SU-DHL-6 (cell line): Measurements from ENCODE around the gene RHOB.

ENCODE experiments used
- EZH2phosphoT487 ChIP-seq: fragments of 200-600 bp; sonication (generic), shearing (Covaris generic); conservative IDR thresholded peaks from 2 replicates; pipeline ENCODE4 v1.6.1; 2018; ENCODE audit warnings: mild to moderate bottlenecking, antibody characterized with exemption, low read length, moderate library complexity, mixed read lengths
- TF ChIP-seq, protein P1 (sequence below): fragments of 200-600 bp; sonication (generic); IDR thresholded peaks from one replicate; pipeline ENCODE4 v1.5.1; 2017; ENCODE audit warnings: antibody characterized with exemption, mild to moderate bottlenecking, low read length, moderate library complexity; ENCODE audit not compliant: insufficient read depth, poor library complexity, severe bottlenecking

DNA sequence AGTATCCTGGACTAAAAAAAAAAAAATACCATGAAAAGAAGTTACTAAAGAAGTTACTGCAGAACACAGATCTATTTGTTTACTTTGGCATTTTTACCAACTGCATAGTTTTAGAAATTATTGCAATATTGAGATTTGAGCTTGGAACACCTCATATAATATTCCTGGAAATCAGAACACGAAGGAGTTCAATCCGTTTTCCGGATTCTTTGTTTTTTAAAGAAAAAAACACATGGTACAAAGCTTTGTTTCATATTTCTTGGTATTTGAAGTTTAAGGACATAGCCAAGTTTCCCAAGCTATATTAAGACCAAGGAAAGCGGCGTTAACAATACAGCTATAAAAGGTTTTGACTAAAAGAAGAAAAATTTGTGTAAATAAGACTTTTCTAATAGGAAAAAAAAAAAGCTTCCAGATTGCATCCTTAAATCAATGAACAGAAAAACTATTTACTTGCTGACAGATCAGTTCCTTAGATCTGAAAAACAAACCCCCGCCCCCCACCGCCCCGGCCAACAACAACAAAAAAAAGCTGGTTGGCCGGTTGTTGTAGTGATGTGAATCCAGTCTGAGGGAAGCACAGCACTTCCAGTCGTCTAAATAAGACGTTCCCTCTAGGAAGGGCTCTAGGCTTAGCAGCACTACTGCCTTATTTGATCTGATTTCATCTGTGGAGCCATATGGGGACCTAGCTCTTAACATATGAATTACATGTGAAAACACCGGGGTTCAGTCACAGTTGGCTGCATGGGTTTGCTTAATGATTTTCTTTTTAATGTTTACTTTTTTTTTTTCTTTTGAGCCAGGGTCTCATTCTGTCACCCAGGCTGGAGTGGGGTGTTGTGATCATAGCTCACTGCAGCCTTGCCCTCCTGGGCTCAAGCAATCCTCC, 2.5 kb upstream of the RHOB start:
- TF ChIP-seq, protein P1, sequence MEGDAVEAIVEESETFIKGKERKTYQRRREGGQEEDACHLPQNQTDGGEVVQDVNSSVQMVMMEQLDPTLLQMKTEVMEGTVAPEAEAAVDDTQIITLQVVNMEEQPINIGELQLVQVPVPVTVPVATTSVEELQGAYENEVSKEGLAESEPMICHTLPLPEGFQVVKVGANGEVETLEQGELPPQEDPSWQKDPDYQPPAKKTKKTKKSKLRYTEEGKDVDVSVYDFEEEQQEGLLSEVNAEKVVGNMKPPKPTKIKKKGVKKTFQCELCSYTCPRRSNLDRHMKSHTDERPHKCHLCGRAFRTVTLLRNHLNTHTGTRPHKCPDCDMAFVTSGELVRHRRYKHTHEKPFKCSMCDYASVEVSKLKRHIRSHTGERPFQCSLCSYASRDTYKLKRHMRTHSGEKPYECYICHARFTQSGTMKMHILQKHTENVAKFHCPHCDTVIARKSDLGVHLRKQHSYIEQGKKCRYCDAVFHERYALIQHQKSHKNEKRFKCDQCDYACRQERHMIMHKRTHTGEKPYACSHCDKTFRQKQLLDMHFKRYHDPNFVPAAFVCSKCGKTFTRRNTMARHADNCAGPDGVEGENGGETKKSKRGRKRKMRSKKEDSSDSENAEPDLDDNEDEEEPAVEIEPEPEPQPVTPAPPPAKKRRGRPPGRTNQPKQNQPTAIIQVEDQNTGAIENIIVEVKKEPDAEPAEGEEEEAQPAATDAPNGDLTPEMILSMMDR, result no peak
- no peak for TF ChIP-seq EZH2phosphoT487
